ENCODE data around the gene ANKRD12.

GRCh38 chr18:9091066-9091476 lies 45.5 kb upstream of the ANKRD12 start:
- TF ChIP-seq POLR2A (IDR thresholded peaks at IDR 0.05) (no peak), CTCF (IDR thresholded peaks at IDR 0.05) (no peak), POLR2AphosphoS5 (IDR thresholded peaks at IDR 0.05) (no peak)
